ENCODE data around the gene CHRDL1. TPM values are rescaled to one million over a fixed set of nuclear protein-coding genes. Genes with fewer than 3 reads are reported as not detected.

CHRDL1 gene
- total RNA-seq, 4 donors from 2014 or later, result 107 to 170 (median 152) TPM

- DNase-seq (ENCODE audit: low spot score in 2 of 2), result no peak
- no peak overlapping the region for H3K4me3 ChIP-seq
- no peak for TF ChIP-seq POLR2A (IDR thresholded peaks at IDR 0.05)
- no peak for TF ChIP-seq EP300 (IDR thresholded peaks at IDR 0.05)
- TF ChIP-seq CTCF (IDR thresholded peaks at IDR 0.05), result no peak
- WGBS, 2 donors, result 19 to 20% methylated on average over 3 to 4 of the region's 4 CpGs
- H3K27ac ChIP-seq, result no peak overlapping the region
- no peaks in the 10 kb centered on the region for H3K4me1 ChIP-seq
- H3K9me3 ChIP-seq, result no peaks in the 10 kb centered on the region
- peaks cover 0 to 9% of the 10 kb centered on the region in 2 donors for H3K27me3 ChIP-seq
- H3K36me3 ChIP-seq, result no peaks in the 10 kb centered on the region
Observed at GRCh38 chrX:110692866-110693265, 102.8 kb downstream of the CHRDL1 start.

DNA sequence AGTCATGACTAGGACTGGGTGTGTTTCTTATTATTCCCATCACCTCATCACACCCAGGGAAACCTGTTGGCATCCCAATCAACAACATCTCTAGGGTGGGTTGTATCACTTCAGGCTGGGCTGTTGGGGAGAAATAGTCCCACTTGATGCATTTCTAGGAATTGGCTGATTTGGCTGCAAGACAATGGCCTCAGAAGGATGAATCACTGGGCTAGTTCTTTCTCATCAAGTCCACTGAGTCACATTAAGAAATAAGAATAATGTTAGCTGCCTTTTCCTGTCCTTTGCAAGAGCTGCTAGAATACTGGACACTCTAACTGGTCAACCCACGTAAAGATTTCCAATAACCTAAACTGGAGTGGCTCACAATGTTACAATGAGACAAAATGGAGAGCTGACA is 104.2 kb downstream of the CHRDL1 start:
- 72% methylated on average over 1 of the region's 1 CpG; no CpG with 5 or more reads in 1 of the 2 donors for WGBS, 2 donors
- peaks cover 0 to 9% of the 10 kb centered on the region in 2 donors for H3K27me3 ChIP-seq
- H3K4me3 ChIP-seq, result no peak overlapping the region
- TF ChIP-seq EP300 (IDR thresholded peaks at IDR 0.05) (no peak), CTCF (IDR thresholded peaks at IDR 0.05) (no peak), POLR2A (IDR thresholded peaks at IDR 0.05) (no peak)
- no peak overlapping the region for H3K27ac ChIP-seq
- H3K4me1 ChIP-seq, result no peaks in the 10 kb centered on the region
- no peak for DNase-seq (ENCODE audit: low spot score in 2 of 2)
- H3K9me3 ChIP-seq, result no peaks in the 10 kb centered on the region
- no peaks in the 10 kb centered on the region for H3K36me3 ChIP-seq

DNA sequence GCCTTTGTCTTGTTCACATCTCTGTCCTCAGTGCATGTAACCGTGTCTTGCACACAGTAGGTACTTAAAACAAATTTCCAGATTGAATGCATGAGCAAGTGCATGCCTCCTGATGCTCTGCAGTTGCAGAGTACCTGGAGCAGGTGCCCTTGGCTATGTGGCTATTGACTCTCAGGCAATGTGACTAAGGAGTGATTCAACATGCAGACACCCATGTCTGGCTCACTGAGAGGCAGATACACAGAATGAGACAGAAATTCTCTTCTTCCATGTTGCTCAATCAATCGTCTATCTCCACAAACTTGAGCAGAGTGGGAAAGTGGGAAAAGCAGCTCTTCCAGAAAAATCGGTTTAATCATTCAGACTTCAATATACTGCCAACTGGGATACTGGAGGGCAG is 111.0 kb downstream of the CHRDL1 start:
- TF ChIP-seq CTCF (IDR thresholded peaks at IDR 0.05), result no peak
- TF ChIP-seq EP300 (IDR thresholded peaks at IDR 0.05), result no peak
- no peak for TF ChIP-seq POLR2A (IDR thresholded peaks at IDR 0.05)
- no peaks in the 10 kb centered on the region for H3K9me3 ChIP-seq
- no peak overlapping the region for H3K27ac ChIP-seq
- peaks cover 0 to under 1% of the 10 kb centered on the region in 2 donors for H3K27me3 ChIP-seq
- no peaks in the 10 kb centered on the region for H3K4me1 ChIP-seq
- WGBS, 2 donors, result 67 to 82% methylated on average over 3 of the region's 3 CpGs
- no peak for DNase-seq (ENCODE audit: low spot score in 2 of 2)
- H3K4me3 ChIP-seq, result no peak overlapping the region
- H3K36me3 ChIP-seq, result no peaks in the 10 kb centered on the region

DNA sequence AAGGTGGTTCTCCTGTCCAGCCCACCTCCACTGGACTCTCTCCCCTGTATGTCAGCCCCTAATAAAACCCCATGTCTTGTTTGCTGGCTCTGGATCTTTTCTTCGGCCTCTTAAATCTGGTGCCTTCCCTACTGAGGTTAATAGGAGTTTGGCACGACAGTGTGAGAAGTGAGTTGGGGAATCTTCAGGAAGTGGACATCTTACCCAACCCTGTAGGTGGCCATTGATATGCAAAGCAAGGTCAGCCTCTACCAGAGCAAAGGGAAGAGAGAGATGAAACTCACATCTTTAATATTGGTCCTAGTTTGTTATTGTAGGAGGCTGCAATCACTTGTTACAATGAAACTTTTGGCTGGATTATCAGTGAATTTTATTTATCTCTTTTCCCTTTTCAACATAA is 111.7 kb downstream of the CHRDL1 start:
- no peak overlapping the region for H3K27ac ChIP-seq
- peaks cover 0 to 5% of the 10 kb centered on the region in 2 donors for H3K27me3 ChIP-seq
- TF ChIP-seq CTCF (IDR thresholded peaks at IDR 0.05), result no peak
- no peak for TF ChIP-seq EP300 (IDR thresholded peaks at IDR 0.05)
- no peak for TF ChIP-seq POLR2A (IDR thresholded peaks at IDR 0.05)
- no peak for DNase-seq (ENCODE audit: low spot score in 2 of 2)
- no peaks in the 10 kb centered on the region for H3K9me3 ChIP-seq
- WGBS, 2 donors, result 48 to 71% methylated on average over 2 of the region's 2 CpGs
- H3K4me1 ChIP-seq, result no peaks in the 10 kb centered on the region
- no peaks in the 10 kb centered on the region for H3K36me3 ChIP-seq
- no peak overlapping the region for H3K4me3 ChIP-seq

- Histone ChIP-seq H3K4me1 (no peaks in the 10 kb centered on the region), H3K27me3 (peaks cover 0 to 18% of the 10 kb centered on the region in 2 donors), H3K9me3 (no peaks in the 10 kb centered on the region), H3K4me3 (no peak overlapping the region), H3K27ac (no peak overlapping the region), H3K36me3 (no peaks in the 10 kb centered on the region)
- WGBS, 2 donors, result 46 to 50% methylated on average over 1 of the region's 1 CpG
- TF ChIP-seq CTCF (IDR thresholded peaks at IDR 0.05) (no peak), POLR2A (IDR thresholded peaks at IDR 0.05) (no peak), EP300 (IDR thresholded peaks at IDR 0.05) (no peak)
- DNase-seq (ENCODE audit: low spot score in 2 of 2), result no peak
Observed at GRCh38 chrX:110678591-110678990, 117.0 kb downstream of the CHRDL1 start.
